ENCODE measurements around the gene CD2BP2.
"Not testable (repeated sequence)": the region's sequence is repeated elsewhere in the genome, so short reads cannot be mapped to it uniquely, and the experiment has no call there.

The CD2BP2 gene

DNA sequence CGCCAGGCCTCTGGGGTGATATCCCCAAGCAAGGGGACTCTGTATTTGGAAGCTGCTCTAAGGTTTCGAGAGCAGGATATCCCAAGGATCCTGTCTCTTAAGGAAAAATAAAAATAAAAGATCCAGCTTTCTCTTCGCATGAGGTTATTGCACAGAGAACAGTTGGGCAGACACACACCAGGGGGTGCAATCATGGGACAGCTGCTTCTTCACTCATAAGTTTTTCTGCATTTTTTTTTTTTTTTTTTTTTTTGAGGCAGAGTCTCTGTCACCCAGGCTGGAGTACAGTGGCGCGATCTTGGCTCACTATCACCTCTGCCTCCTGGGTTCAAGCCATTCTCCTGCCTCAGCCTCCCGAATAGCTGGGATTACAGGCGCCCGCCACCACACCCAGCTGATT lies 13.1 kb downstream of the CD2BP2 start:
- not testable (repeated sequence) for DNase-seq

DNA sequence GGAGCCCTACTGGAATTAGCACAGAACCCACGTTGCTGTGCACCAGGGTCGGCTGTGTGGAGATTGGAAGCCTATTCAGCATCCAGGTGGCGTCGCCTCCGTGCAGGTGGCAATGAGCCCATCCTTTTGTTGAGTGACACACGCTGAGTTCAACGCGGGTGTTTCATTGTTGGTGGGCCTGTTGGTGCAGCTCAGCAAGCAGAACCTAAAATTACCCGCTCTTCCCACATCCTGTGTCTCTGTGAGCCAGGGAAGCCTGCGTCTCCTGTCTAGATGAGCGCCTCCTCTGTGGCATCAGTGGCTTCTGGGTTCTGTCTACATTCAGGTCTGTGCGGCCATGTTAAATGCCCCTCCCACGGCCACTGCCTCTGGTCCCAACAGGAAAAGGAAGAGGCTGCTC lies 14.5 kb downstream of the CD2BP2 start:
- DNase-seq, result no peak

DNA sequence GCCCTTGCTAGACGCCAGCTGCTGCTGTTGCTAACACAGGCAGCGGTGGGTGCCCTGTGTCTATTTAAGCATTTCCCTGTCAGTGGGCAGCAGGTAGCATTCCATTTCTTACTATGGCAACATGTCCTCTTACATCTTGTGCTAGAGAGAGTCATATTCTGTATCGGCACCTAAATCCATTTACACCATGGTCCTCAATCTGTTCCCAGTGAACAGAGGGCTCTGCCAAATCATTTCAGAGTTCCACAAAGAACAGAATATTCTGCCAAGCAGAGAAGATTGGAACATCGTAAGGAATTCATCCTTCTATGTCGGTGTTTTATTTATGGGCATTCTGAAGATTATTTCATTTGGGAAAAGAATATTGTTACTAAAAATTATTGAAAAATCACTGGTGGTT lies 16.4 kb downstream of the CD2BP2 start:
- not testable (repeated sequence) for DNase-seq

DNA sequence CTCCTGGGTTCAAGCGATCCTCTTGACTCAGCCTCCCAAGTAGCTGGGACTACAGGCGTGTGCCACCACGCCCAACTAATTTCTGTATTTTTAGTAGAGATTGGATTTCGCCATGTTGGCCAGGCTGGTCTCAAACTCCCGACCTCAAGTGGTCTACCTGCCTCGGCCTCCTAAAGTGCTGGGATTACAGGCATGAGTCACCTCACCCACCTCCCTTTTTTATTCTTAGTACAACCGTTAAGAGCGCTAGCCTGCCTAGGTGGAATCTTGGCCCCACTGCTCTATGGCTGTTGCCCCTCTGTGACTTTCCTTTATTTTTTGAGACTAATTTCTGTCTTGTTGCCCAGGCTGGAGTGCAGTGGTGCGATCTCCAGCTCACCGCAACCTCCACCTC lies 17.1 kb downstream of the CD2BP2 start:
- DNase-seq, result not testable (repeated sequence)

DNA sequence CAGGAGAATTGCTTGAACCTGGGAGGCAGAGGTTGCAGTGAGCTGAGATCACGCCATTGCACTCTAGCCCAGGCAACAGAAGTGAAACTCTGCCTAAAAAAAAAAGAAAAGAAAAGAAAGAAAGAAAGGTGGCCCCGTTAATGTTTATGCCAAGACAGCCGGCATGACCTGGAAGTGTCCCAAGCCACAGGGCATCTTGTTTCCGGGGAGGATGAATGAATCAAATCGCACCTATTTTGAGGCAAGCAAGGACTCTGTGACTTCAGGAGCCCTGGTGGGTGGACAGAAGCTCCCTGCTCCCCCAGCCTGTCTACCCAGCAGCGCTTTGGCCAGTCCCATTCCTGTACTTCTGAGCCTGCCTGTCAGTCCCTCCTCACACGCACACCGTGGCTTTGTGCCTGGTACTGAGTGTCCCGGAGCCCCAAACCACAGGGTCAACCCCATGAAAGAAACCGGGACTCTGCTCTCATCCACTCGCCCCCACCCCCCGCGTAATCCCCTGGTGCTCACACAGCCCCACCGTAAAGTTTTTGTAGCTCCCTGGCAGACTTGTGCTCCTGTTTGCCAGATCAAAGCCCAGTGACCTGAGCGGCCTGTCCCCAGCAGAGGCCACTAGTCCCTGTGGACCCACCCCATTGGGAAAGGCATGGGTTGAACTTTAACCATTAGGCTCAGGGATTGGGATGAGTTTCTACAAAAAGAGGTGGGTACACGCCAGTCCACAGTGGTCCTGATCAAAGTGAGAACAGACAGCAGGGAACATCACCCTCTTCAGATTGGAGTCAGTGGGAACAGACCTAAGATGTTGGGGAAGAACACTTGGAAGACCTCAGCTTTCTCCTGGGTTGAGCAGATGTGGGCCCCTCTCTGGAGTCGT lies 19.3 kb downstream of the CD2BP2 start:
- no peak for DNase-seq

DNA sequence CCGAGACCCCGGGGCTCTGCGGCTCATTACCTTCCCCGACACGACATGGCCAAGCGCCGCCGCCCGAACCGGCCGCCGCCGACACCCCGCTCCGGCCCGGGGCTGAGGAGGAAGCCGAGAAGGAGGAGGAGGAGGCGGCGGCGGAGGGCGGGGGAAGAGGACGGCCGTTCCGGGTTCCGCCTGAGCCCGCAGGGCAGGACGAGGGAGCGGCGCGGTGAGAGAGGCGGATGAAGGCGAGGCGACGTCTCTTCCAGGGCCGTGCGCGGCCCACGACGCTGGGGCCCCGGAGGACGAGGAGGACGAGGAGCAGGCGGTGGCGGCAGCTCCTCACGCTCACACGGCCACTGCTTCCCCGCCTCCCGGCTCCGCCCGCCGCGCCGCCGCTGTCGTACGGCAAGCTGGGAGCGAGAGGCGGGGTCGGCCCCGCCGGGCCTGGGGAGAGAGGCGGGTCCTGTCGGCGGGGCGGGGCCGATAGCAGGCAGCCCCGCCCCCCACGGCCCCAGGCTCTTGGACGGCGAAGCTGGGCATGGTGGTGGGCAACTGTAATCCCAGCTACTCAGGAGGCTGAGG lies 20.0 kb downstream of the CD2BP2 start:
- peak; percentile 81 to 83 for DNase-seq

DNA sequence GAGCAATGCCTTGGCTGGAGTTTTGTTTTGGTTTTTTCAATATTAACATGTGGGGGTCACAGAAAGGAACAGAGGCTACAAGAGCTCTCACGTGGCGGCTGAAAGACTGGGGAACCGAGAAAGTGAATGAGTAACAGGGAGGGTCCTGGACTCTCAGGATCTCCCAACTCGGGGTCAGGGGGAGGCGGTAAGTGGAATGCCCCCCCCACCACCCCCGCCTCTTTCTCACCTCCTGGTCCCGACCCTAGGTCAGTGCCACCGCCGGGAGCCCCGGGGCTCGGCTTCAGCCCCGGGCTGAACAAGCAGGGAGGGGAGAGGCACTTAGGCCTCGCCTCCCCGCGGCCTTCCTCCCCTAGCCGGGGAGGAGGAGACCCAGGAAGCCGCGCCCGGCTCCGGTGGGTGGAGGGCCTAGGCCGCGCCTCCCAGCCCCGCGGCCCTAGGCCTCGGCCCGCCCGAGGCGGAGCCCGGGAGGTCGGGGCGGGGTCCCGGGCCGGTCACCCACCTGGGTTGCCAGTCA lies 20.6 kb downstream of the CD2BP2 start:
- DNase-seq, result peak; percentile 83 to 87

DNA sequence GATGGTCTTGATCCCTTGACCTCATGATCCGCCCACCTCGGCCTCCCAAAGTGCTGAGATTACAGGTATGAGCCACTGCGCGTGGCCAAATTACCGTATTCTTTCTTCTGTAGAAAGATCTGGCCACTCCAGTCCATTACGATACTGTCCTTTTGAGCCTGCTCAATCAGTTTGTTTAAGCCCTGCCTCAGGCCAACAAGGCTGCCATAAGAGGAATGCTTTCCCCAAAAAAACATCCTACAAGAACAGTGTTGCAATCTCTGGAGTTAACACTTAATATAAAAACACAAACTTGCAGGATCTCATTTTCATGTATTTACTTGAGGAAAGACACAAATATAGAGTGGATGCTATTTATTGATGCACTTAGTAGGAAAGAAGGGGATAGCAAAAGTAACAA lies 30.9 kb downstream of the CD2BP2 start:
- not testable (repeated sequence) for DNase-seq

DNA sequence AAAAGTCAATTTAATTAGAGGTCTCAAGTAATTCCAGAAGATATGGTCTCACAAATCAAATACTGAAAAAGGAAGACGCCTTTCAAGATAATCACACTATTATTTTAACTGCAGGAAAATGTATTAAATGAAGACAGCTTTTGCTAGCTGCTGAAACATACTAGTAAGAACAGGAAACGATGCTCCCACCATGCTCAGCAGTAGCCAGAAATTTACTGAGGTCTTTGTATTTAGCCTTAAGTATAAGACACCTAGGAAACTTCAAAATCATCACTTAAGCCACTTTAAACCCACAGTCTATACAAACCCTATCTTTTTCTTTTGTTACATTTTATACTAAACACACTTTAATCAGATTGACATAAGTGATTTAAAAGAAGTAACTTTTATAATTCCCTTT lies 36.5 kb downstream of the CD2BP2 start:
- not testable (repeated sequence) for DNase-seq

DNA sequence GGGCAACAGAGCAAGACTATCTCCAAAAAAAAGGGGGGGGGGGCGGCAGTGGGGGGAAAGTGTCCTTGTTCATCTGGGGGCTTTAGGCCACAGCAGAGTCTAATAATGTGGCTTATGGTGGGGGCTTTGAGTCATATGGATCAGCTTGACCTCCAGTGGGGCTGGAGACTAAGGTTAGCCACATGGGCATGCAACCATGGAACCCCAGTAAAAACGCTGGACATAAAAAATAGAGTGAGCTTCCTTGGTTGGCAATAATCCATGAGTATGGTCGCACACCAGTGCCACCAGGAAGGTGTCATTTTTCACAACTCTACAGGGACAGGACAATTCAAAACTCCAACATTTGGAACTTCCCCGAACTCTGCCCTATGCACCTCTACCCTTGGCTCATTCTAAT lies 44.2 kb downstream of the CD2BP2 start:
- not testable (repeated sequence) for DNase-seq

DNA sequence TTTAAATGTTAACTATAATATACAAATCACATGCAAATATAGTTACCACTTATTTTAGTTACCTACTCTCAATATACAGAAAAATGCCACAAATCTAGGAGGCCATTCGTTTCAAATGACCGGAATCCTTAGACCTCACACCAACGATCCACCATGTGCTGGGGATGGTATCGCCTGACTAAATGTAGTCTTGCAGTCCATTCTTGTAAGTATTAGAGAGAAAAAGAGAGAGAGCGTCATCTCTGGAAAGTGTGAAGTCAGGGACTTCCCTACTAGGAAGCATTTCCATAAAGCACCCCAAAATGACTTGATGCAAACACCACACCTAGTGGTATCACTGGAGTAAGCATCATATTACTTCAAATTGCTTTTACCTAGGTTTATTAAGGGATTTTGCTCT lies 45.9 kb downstream of the CD2BP2 start:
- DNase-seq, result not testable (repeated sequence)

Measured in CD4-positive, alpha-beta T cell treated with Interleukin-4 for 1 hour (primary cell).